HT-29 (cell line): ENCODE data around the gene SRGAP1. TPM values are rescaled to one million over a fixed set of nuclear protein-coding genes. Genes with fewer than 3 reads are reported as not detected.
A peak's percentile ranks its signal among the peaks of the same experiment; 100 is the strongest.
"Not testable (repeated sequence)": the region's sequence is repeated elsewhere in the genome, so short reads cannot be mapped to it uniquely, and the experiment has no call there.

Experiments
- DNase-seq: peaks from one replicate; pipeline ENCODE4 v3.0.0-alpha.2; 2015; ENCODE audit warnings: low spot score
- total RNA-seq: library from RNA; depleted of rRNA; stranded (reverse); fragments of >200 nt; shearing (Covaris generic); gene quantifications from 2 replicates; pipeline ENCODE4 v1.2.3, GENCODE V29; 2014

The SRGAP1 gene
- total RNA-seq, 1 experiment from 2014 or later: 1.0 TPM

- DNase-seq: no peak
These were observed 266.4 kb downstream of the SRGAP1 start for GRCh38 chr12:64110864-64111263.

DNA sequence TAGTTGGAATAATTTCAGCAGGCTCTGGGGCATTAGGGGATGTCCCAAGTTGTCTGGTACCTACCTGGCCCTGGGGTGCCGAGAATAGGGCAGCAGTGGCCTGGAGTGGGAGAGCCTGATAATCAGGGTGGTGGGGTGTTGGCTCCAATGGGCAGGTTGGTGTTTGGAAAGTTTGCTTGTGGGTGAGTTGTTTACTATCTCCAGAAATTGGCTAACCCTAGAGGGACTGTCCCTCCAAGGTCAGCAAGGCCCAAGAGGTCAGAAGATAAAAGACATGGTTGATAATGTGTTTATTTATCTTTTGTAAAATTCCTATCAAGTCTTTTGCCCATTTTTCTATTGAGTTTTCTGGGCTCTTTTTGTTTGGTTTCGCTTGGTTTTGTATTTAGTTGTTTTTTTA lies 272.5 kb downstream of the SRGAP1 start:
- DNase-seq: no peak

- DNase-seq: no peak
These were observed 276.1 kb downstream of the SRGAP1 start for GRCh38 chr12:64120568-64120967.

- DNase-seq: not testable (repeated sequence)
These were observed 276.6 kb downstream of the SRGAP1 start for GRCh38 chr12:64121086-64121485.

- no peak for DNase-seq
These were observed 277.7 kb downstream of the SRGAP1 start for GRCh38 chr12:64122154-64122553.

- DNase-seq: no peak
These were observed 278.5 kb downstream of the SRGAP1 start for GRCh38 chr12:64122995-64123394.

GRCh38 chr12:64123448-64123847 lies 278.9 kb downstream of the SRGAP1 start:
- DNase-seq: no peak

DNA sequence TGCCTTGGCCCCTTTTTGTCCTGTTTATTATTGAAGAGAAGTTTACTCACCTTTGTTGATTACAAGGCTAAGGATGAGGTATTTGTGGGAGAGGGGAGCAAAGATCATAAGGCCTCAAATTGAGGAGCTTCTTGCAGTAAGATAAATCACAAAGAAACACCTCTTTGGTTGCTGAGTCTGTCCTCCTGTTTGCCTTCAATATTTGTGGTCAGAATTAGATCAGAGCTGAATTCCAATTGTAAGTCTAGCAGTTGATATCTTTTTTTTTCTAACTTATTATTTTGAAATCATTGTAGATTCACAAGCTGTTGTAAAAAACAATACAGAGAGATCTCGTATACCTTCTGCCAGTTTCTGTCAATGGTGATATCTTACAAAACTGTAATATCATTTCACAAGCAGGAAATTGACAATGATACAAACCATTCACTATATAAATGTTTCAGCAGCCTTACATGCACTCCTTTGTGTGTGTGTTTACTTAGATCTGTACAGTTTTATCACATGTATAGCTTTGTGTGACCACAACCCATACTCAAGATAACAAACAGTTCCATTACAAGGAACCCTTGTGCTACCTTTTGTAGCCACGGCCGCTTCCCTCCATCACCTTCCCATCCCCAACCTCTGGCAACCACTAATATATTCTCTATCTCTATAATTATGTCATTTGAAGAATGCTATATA lies 280.2 kb downstream of the SRGAP1 start:
- no peak for DNase-seq

DNA sequence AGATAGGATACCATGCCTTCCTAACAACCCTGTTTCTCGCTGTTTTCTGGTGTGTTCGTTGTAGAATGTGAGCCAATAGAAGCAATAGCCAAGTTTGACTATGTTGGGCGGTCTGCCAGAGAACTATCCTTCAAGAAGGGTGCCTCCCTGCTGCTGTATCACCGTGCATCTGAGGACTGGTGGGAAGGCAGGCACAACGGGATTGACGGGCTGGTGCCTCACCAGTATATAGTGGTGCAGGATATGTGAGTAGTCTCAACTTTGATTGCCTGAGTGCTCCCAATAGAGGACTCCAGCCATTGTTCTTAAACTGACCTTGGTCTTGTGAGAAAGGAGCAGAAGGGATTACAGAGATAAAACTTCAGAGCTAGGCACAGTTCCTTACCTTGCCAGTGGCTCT lies 281.4 kb downstream of the SRGAP1 start:
- no peak for DNase-seq

DNA sequence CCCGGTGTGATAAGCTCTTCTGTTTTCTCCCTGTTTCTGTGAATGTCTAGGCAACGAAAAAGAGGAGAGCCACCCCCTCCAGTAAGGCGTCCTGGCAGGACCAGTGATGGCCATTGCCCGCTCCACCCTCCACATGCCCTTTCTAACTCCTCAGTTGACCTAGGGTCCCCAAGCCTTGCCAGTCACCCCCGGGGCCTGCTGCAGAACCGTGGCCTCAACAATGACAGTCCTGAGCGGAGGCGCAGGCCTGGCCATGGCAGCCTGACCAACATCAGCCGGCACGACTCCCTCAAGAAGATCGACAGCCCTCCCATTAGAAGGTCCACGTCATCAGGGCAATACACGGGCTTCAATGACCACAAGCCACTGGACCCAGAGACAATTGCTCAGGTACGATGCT lies 283.3 kb downstream of the SRGAP1 start:
- no peak for DNase-seq

DNA sequence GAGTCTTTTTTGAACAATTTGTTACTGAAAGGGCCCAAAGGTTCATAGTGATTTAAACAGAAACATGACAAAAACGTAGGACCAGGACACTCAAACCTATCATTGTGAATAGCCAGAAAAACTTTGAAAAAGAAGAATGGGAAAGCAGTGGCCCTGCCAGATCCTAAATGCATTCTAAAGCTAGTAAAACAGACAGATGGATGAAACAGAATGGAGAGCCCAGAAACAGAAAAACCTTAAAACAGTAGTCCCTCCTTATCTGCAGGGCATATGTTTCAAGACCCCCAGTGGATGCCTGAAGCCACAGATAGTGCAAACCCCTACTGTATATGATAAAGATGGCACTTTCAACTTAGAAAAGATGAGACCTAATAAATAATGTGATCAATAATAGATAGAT lies 283.9 kb downstream of the SRGAP1 start:
- DNase-seq: no peak

DNA sequence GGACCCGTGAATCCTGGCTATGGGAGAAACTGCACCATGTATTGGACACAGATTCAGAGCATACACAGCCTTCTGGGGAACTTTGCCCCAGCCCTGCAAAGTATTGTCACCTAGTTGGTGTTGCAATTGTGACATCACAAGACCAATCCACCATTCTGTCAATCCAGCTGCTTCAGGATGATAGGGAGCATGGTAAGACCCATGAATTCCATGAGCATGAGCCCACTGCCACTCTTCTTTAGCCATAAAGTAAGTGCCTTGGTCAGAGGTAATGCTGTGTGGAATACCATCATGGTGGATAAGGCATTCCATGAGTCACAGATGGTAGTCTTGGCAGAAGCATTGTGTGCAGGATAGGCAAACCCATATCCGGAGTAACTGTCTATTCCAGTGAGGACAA lies 286.0 kb downstream of the SRGAP1 start:
- DNase-seq: not testable (repeated sequence)

DNA sequence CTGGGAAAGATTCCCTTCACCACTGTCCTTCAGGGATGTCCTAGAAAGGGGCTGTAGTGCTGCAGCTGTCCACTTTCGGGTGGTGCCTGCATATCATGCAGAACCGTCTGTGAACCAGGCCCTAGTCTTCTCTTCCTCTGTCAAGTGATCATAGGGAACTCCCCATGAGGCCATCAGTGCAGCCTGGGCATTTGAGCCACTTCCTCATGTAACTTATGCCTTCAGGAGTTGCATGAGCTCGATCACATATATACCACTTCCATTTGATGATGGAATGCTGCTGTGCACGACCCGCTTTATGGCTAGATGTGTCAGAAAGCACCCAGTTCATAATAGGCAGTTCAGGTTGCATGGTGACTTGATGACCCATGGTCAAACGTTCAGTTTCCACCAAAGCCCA lies 287.0 kb downstream of the SRGAP1 start:
- DNase-seq: not testable (repeated sequence)

DNA sequence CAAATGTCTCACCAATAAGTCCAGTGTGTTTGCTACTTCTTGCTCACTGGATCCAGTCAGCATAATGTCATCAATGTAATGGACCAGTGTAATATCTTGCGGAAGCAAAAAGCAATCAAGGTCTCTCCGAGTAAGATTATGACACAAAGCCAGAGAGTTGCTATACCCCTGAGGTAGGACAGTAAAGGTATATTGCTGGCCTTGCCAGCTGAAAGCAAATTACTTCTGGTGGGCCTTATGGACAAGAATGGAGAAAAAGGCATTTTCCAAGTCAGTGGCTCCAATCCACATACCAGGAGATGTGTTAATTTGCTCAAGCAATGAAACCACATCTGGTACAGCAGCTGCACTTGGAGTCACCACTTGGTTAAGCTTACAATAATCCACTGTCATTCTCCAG lies 288.2 kb downstream of the SRGAP1 start:
- not testable (repeated sequence) for DNase-seq

DNA sequence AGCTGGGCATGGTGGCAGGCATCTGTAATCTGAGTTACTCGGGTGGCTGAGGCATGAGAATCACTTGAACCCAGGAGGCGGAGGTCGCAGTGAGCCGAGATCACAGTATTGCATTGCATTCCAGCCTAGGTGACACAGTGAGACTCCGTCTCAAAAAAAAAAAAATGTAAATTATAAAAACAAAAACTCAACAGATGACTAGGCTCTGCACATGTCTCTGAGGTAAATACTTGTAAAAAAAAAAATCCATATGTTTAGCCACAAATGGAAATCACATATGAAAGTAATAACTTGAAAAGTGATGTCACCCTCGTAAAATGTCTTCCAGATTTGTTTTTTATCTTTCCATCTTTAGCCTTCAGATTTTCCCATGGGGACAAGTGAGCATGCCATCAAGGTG lies 292.6 kb downstream of the SRGAP1 start:
- no peak for DNase-seq

- no peak for DNase-seq
These were observed 294.5 kb downstream of the SRGAP1 start for GRCh38 chr12:64139021-64139420.

GRCh38 chr12:64142382-64142781 lies 297.9 kb downstream of the SRGAP1 start:
- DNase-seq: no peak

DNA sequence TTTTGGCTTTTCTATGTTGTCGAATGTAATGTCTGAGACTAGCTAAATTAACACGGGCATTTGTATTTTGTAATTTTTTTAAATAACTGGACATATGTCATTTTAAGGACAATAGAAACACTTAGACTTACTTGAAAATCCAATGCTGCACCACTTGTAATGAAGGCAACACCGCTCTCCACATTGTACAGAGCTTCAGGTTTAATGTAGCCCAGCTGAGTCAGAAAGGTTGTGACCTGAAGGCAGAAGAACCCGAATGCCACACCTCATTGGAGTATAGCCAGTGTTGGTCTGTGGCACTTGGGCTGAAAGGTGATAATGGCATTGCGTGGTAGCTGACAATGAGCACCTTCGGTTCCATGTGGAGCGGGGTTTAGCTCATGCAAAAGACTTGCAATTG lies 298.3 kb downstream of the SRGAP1 start:
- no peak for DNase-seq

DNA sequence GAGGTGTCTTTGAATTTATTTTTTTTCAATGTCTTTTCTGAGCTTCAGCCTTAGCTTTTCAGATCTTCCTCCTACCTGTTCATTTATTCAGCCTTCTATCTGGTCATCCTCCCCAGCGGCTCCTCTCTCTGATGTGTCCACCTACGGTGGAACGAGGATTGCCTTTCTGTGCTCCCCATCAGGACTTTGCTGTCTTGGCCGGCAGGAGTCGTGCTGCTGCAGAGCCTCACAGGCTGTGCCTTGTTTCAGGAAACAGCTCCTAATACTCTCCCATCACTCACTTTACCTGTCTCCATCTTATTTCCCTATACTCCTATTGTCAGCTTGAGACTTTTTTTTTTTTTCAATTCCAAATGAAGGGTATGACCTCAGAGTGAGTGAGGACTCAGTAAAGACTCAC lies 300.7 kb downstream of the SRGAP1 start:
- no peak for DNase-seq

GRCh38 chr12:64147011-64147631 lies 302.6 kb downstream of the SRGAP1 start:
- DNase-seq: no peak

- DNase-seq: no peak
These were observed 303.4 kb downstream of the SRGAP1 start for GRCh38 chr12:64147875-64148274.

DNA sequence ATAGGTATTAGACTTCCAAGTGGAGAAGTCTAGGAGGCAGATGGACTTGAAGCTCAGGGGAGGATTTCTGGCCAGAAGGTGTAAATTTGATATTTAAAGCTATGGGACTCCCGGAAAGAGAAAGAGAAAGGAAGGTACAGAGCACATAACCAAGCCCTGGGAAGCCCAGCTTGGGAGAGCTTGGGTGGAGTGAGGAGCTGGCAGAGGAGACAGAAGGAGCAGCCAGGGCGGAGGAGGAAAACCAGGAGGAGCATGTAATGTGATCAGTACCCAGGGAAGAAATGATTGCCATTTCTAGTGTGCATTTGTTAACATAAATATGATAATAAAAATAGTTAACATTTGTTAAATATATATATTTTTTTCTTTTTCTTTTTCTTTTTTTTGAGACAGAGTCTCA lies 310.2 kb downstream of the SRGAP1 start:
- DNase-seq: peak; percentile 16

DNA sequence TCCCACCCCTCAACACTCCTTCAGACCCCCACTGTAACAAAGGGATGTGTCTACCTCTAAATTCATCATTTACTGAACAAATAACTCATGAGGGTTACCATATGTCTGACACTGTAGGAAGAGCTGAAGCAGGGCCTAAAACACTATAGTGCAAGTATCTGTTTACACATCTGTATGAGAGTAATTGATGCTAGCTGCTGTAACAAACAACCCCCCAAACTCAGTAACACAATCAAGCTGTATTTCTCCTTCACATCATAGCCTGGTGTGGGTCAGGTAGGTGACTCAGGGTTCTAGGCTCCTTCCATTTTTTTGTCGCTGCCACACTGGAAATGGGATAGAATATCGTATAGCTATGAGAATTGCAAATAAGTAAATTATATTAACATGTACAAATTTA lies 312.6 kb downstream of the SRGAP1 start:
- DNase-seq: no peak
